ENCODE data around the gene KRTAP16-1.

Gene KRTAP16-1

DNA sequence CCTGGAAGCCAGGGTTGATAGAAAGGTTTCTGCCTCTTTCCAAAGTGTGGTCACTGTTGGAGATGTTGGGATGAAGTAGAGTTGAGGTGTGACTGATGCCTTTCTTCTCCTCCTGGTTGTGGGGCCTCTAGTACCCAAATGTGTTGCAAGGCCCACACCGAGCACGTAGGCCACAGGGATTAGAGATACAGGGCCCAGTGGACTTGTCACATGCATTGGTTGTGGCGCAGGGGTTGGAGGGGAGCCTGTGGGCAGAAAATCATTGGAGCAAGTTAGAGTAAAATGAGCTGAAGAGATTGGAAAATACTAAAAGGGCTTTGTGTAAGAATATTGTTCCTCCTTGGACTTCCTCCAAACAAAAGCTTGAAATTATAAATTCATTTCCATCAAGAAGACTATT lies 36.9 kb upstream of the KRTAP16-1 start:
- no peak for DNase-seq (ENCODE audit: low spot score)
- in situ Hi-C loops (cut with MboI; ENCODE audit: low sequenced_read_pairs, unreplicated experiment), result no loop called here
- TF ChIP-seq CTCF (IDR thresholded peaks at IDR 0.05; ENCODE audit: borderline replicate concordance, control extremely low read depth, extremely low read depth, insufficient read depth, missing control alignments), result no peak

GRCh38 chr17:41343029-41343428 lies 33.9 kb upstream of the KRTAP16-1 start:
- no peak for TF ChIP-seq CTCF (IDR thresholded peaks at IDR 0.05; ENCODE audit: borderline replicate concordance, control extremely low read depth, extremely low read depth, insufficient read depth, missing control alignments)
- in situ Hi-C loops (cut with MboI; ENCODE audit: low sequenced_read_pairs, unreplicated experiment), result no loop called here
- DNase-seq (ENCODE audit: low spot score), result no peak

DNA sequence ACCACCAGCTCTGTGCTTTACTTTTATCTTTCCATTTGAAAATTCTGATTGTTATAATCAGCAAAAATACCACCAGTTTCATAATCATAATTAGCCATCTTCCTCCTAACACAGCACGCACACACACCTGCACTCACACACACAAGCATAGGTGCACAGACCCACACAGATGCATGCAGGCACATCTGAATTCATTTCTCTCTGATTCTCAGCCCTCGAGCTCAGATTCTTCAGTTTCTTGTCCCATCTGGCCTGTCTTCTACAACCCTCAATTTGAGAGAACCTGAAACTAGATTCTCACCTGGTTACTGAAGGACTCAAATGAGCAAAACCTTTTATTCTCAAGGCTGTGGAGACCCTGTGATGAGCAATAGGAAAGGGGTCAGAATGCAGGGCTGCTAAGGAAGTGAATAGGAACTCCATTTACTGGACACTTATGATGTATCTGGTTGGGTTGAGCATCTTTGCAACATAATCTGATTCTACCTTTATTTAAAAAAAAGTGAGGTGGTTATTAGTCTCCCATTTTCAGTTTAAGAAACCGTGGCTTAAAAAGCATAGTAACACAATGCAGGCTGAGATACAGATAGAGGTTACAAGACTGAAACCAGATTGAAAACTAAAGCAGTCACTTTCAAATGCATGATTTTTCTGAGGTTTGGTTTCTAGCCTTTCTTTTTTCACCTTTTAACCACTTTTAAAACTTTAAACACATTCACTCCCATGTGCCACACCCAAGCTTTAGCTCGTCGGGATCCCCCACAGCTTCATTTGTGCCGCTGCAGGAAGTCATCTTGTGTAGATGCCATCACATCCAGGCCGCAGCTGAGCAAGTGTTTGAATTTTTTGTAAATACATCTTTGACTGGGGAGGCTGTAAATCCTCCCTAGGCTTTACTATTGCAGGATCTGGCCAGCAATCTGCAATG lies 32.1 kb upstream of the KRTAP16-1 start:
- no peak for TF ChIP-seq CTCF (IDR thresholded peaks at IDR 0.05; ENCODE audit: borderline replicate concordance, control extremely low read depth, extremely low read depth, insufficient read depth, missing control alignments)
- in situ Hi-C loops (cut with MboI; ENCODE audit: low sequenced_read_pairs, unreplicated experiment), result no loop called here

GRCh38 chr17:41340494-41340893 lies 31.4 kb upstream of the KRTAP16-1 start:
- no peak for DNase-seq (ENCODE audit: low spot score)
- TF ChIP-seq CTCF (IDR thresholded peaks at IDR 0.05; ENCODE audit: borderline replicate concordance, control extremely low read depth, extremely low read depth, insufficient read depth, missing control alignments), result no peak
- in situ Hi-C loops (cut with MboI; ENCODE audit: low sequenced_read_pairs, unreplicated experiment), result no loop called here

More for the DNA sequence above, 32.1 kb upstream of the KRTAP16-1 start:
- no peak for DNase-seq (ENCODE audit: low spot score)

- in situ Hi-C loops (cut with MboI; ENCODE audit: low sequenced_read_pairs, unreplicated experiment), result no loop called here
- TF ChIP-seq CTCF (IDR thresholded peaks at IDR 0.05; ENCODE audit: borderline replicate concordance, control extremely low read depth, extremely low read depth, insufficient read depth, missing control alignments), result no peak
- DNase-seq (ENCODE audit: low spot score), result no peak
These were observed 30.6 kb upstream of the KRTAP16-1 start for GRCh38 chr17:41339571-41340172.

GRCh38 chr17:41338961-41339485 lies 29.9 kb upstream of the KRTAP16-1 start:
- TF ChIP-seq CTCF (IDR thresholded peaks at IDR 0.05; ENCODE audit: borderline replicate concordance, control extremely low read depth, extremely low read depth, insufficient read depth, missing control alignments), result no peak
- DNase-seq (ENCODE audit: low spot score), result no peak
- in situ Hi-C loops (cut with MboI; ENCODE audit: low sequenced_read_pairs, unreplicated experiment), result no loop called here

Measured in GM13976 (cell line).